DOHH2 (cell line): ENCODE measurements around the gene CACNA1B.

Experiments
- H3F3A ChIP-seq: fragments of 200-600 bp; sonication (generic), shearing (Covaris generic); 2 replicates; pipeline ENCODE4 v1.6.0; 2016; ENCODE audit warnings: antibody characterized with exemption, mild to moderate bottlenecking; ENCODE audit not compliant: control insufficient read depth, insufficient read depth
- H3K27ac ChIP-seq: fragments of 200-600 bp; sonication (generic); 2 replicates; pipeline ENCODE4 v1.5.1; 2014; ENCODE audit warnings: low read depth, mild to moderate bottlenecking, low read length, moderate library complexity
- H3K27me3 ChIP-seq: fragments of 200-600 bp; sonication (generic); 2 replicates; pipeline ENCODE4 v1.6.1; 2014; ENCODE audit warnings: mild to moderate bottlenecking, low read length, mixed read lengths; ENCODE audit not compliant: control insufficient read depth
- H3K36me3 ChIP-seq: fragments of 200-600 bp; sonication (generic); 2 replicates; pipeline ENCODE4 v1.6.1; 2014; ENCODE audit warnings: mild to moderate bottlenecking, low read length, moderate library complexity, mixed read lengths; ENCODE audit not compliant: control insufficient read depth
- H3K4me1 ChIP-seq: fragments of 200-600 bp; sonication (generic); 2 replicates; pipeline ENCODE4 v1.6.1; 2014; ENCODE audit warnings: mild to moderate bottlenecking, low read length, mixed read lengths; ENCODE audit not compliant: control insufficient read depth
- H3K4me2 ChIP-seq: fragments of 200-600 bp; sonication (generic); 2 replicates; pipeline ENCODE4 v1.6.0; 2014; ENCODE audit warnings: mild to moderate bottlenecking, low read length, moderate library complexity
- H3K4me3 ChIP-seq: fragments of 200-600 bp; sonication (generic); 2 replicates; pipeline ENCODE4 v1.5.1; 2014; ENCODE audit warnings: mild to moderate bottlenecking, low read length, mixed read lengths
- H3K79me2 ChIP-seq: fragments of 200-600 bp; sonication (generic); 2 replicates; pipeline ENCODE4 v1.6.1; 2014; ENCODE audit warnings: mild to moderate bottlenecking, low read length, mixed read lengths; ENCODE audit not compliant: control insufficient read depth
- H3K9me2 ChIP-seq: fragments of 200-600 bp; sonication (generic); replicated peaks from 2 replicates; pipeline ENCODE4 v1.6.1; 2014; ENCODE audit warnings: mild to moderate bottlenecking, low read length, mixed read lengths; ENCODE audit not compliant: control insufficient read depth
- H3K9me3 ChIP-seq: fragments of 200-600 bp; sonication (generic); 2 replicates; pipeline ENCODE4 v1.6.1; 2014; ENCODE audit warnings: antibody characterized with exemption, low read length, mixed read lengths; ENCODE audit not compliant: control insufficient read depth, insufficient read depth
- H4K20me1 ChIP-seq: fragments of 200-600 bp; sonication (generic); 2 replicates; pipeline ENCODE4 v1.6.0; 2014; ENCODE audit warnings: low read depth, mild to moderate bottlenecking, antibody characterized with exemption, low read length, moderate library complexity; ENCODE audit not compliant: control insufficient read depth, insufficient read depth
- CTCF ChIP-seq: fragments of 200-600 bp; sonication (generic); IDR thresholded peaks from one replicate; pipeline ENCODE4 v1.5.1; 2014; ENCODE audit warnings: antibody characterized with exemption, mild to moderate bottlenecking, low read depth, low read length; ENCODE audit not compliant: poor library complexity, severe bottlenecking
- EZH2phosphoT487 ChIP-seq: fragments of 200-600 bp; sonication (generic); IDR thresholded peaks from 2 replicates; pipeline ENCODE4 v1.6.1; 2017; ENCODE audit warnings: borderline replicate concordance, mild to moderate bottlenecking, antibody characterized with exemption, low read length, moderate library complexity, mixed read lengths

The CACNA1B gene

GRCh38 chr9:137836831-137837241, 40.7 kb upstream of the CACNA1B start:
- Histone ChIP-seq H3K79me2 (no peaks in the 10 kb centered on the region), H3F3A (0 out of 2 replicates have a peak, but pooled peaks cover 3% of the 10 kb centered on the region), H3K4me3 (no peak overlapping the region), H3K4me1 (peaks cover 12% of the 10 kb centered on the region), H3K9me2 (no peaks in the 10 kb centered on the region), H3K9me3 (no peaks in the 10 kb centered on the region), H3K27me3 (no peaks in the 10 kb centered on the region), H3K4me2 (no peak overlapping the region), H3K36me3 (peaks cover 46% of the 10 kb centered on the region), H3K27ac (no peak overlapping the region), H4K20me1 (no peaks in the 10 kb centered on the region; the same call in 1 of the 2 replicates)
- no peak for TF ChIP-seq EZH2phosphoT487
- no peak for TF ChIP-seq CTCF

- Histone ChIP-seq H3K4me3 (no peak overlapping the region), H3K9me3 (no peaks in the 10 kb centered on the region), H4K20me1 (no peaks in the 10 kb centered on the region; the same call in 1 of the 2 replicates), H3K36me3 (peaks cover 38% of the 10 kb centered on the region), H3K4me2 (no peak overlapping the region), H3K4me1 (peaks cover 12% of the 10 kb centered on the region), H3K9me2 (no peaks in the 10 kb centered on the region), H3F3A (0 out of 2 replicates have a peak, but pooled peaks cover 3% of the 10 kb centered on the region), H3K27me3 (no peaks in the 10 kb centered on the region), H3K79me2 (no peaks in the 10 kb centered on the region), H3K27ac (no peak overlapping the region)
- TF ChIP-seq EZH2phosphoT487 (no peak), CTCF (no peak)
Observed at GRCh38 chr9:137837345-137838278, 40.0 kb upstream of the CACNA1B start.

- H3K4me2 ChIP-seq = no peak overlapping the region
- H3K27me3 ChIP-seq = no peaks in the 10 kb centered on the region
- H3F3A ChIP-seq = 0 out of 2 replicates have a peak, but pooled peaks cover 3% of the 10 kb centered on the region
- no peaks in the 10 kb centered on the region for H3K9me2 ChIP-seq
- peaks cover 30% of the 10 kb centered on the region for H3K36me3 ChIP-seq
- no peaks in the 10 kb centered on the region for H3K79me2 ChIP-seq
- no peaks in the 10 kb centered on the region; the same call in 1 of the 2 replicates for H4K20me1 ChIP-seq
- no peak overlapping the region for H3K4me3 ChIP-seq
- H3K27ac ChIP-seq = no peak overlapping the region
- TF ChIP-seq CTCF (no peak), EZH2phosphoT487 (no peak)
- H3K9me3 ChIP-seq = no peaks in the 10 kb centered on the region
- peaks cover 12% of the 10 kb centered on the region for H3K4me1 ChIP-seq
Observed at GRCh38 chr9:137838576-137838975, 39.0 kb upstream of the CACNA1B start.
